Measurements from ENCODE around the gene KIAA1958. TPM values are rescaled to one million over a fixed set of nuclear protein-coding genes. Genes with fewer than 3 reads are reported as not detected.

KIAA1958 gene
- total RNA-seq, 1 experiment from 2014 or later: 28.6 TPM

DNA sequence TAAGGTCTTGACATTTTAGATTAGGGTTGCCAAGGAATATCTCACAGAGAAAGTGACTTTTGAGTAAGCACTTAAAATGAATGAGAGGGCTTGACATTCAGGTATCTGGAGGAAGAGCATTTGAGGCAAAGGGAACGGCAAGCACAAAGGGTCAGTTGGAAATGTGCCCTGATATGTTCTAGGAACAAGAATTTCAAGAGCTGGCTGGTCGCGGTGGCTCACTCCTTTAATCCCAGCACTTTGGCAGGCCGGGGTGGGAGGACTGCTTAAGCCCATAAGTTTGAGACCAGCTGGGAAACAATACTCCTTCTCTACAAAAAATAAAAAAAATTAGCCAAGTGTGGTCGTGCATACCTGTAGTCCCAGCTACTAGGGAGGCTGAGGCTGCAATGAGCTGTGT is 16.5 kb downstream of the KIAA1958 start:
- no peak for DNase-seq (ENCODE audit: low spot score)
- Histone ChIP-seq H3K27ac (ENCODE audit: low read depth, low read length, poor library complexity, severe bottlenecking) (no peak overlapping the region), H3K4me3 (ENCODE audit: low read depth, low read length, poor library complexity, severe bottlenecking) (no peak overlapping the region), H3K9me3 (ENCODE audit: low read depth, low read length, poor library complexity, severe bottlenecking) (no peaks in the 10 kb centered on the region), H3K27me3 (replicated peaks; ENCODE audit: insufficient read depth, low read depth, low read length, poor library complexity) (no peaks in the 10 kb centered on the region), H3K4me1 (ENCODE audit: insufficient read depth, low read length, poor library complexity, severe bottlenecking) (peaks cover 14% of the 10 kb centered on the region), H3K36me3 (ENCODE audit: insufficient read depth, low read length, poor library complexity, severe bottlenecking) (no peaks in the 10 kb centered on the region)
- no peak for TF ChIP-seq EZH2 (IDR thresholded peaks at IDR 0.05; ENCODE audit: borderline replicate concordance, low read depth, low read length, poor library complexity, severe bottlenecking)
- TF ChIP-seq, protein P1, sequence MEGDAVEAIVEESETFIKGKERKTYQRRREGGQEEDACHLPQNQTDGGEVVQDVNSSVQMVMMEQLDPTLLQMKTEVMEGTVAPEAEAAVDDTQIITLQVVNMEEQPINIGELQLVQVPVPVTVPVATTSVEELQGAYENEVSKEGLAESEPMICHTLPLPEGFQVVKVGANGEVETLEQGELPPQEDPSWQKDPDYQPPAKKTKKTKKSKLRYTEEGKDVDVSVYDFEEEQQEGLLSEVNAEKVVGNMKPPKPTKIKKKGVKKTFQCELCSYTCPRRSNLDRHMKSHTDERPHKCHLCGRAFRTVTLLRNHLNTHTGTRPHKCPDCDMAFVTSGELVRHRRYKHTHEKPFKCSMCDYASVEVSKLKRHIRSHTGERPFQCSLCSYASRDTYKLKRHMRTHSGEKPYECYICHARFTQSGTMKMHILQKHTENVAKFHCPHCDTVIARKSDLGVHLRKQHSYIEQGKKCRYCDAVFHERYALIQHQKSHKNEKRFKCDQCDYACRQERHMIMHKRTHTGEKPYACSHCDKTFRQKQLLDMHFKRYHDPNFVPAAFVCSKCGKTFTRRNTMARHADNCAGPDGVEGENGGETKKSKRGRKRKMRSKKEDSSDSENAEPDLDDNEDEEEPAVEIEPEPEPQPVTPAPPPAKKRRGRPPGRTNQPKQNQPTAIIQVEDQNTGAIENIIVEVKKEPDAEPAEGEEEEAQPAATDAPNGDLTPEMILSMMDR (conservative IDR thresholded peaks at IDR 0.05; ENCODE audit: low read depth, low read length): no peak
- no TSS peak for BruUV-seq (replicated peaks)
- intact Hi-C loops (cut with micrococcal nuclease; ENCODE audit: unreplicated experiment): no loop called here
- ChIA-PET POLR2A (ENCODE audit: low non-redundant PET) (no interaction called here), CTCF (no interaction called here)

DNA sequence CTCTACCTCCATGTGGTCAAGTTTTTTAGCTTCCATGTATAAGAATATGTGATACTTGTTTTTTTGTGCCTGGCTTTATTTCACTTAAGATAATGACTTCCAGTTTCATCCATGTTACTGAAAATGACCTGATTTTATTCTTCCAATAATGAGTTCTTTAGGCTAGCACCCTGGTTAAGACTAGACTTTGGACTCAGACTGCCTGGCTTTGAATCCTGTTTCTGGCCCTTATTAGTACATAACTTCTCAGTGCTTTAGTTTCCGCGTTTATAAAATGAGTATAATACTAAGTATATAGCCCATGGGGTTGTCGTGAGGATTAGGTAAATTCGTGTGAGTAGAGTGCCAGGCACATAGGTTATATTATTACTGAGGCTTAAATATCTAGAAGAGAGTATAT is 18.5 kb downstream of the KIAA1958 start:
- Histone ChIP-seq H3K9me3 (ENCODE audit: low read depth, low read length, poor library complexity, severe bottlenecking) (no peaks in the 10 kb centered on the region), H3K36me3 (ENCODE audit: insufficient read depth, low read length, poor library complexity, severe bottlenecking) (no peaks in the 10 kb centered on the region), H3K4me3 (ENCODE audit: low read depth, low read length, poor library complexity, severe bottlenecking) (no peak overlapping the region), H3K4me1 (ENCODE audit: insufficient read depth, low read length, poor library complexity, severe bottlenecking) (peaks cover 29% of the 10 kb centered on the region), H3K27ac (ENCODE audit: low read depth, low read length, poor library complexity, severe bottlenecking) (no peak overlapping the region), H3K27me3 (replicated peaks; ENCODE audit: insufficient read depth, low read depth, low read length, poor library complexity) (no peaks in the 10 kb centered on the region)
- CTCF ChIA-PET: no interaction called here
- no peak for DNase-seq (ENCODE audit: low spot score)
- no TSS peak for BruUV-seq (replicated peaks)
- intact Hi-C loops (cut with micrococcal nuclease; ENCODE audit: unreplicated experiment): no loop called here
- no peak for TF ChIP-seq EZH2 (IDR thresholded peaks at IDR 0.05; ENCODE audit: borderline replicate concordance, low read depth, low read length, poor library complexity, severe bottlenecking)
- TF ChIP-seq, protein P1 (conservative IDR thresholded peaks at IDR 0.05; ENCODE audit: low read depth, low read length): no peak
- POLR2A ChIA-PET (ENCODE audit: low non-redundant PET): no interaction called here

DNA sequence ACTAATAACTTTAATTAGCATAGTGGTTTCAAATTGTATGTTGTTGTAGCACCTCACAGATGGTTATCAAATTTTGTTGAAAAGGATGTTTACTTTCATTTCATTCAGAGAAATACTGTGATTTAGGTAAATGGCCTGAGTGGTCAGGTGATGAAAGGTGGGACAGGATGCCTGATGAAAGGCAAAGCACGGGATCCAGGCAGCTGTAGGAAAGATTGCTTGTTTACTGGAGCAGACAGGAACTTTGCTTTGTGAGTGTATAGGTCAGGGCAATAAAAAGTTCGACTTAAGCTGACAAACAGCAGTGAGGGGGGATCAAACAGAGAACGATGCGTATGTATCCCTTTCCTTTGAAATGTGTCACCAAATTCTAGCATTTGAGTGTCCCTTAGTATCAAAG is 19.0 kb downstream of the KIAA1958 start:
- ChIA-PET POLR2A (ENCODE audit: low non-redundant PET) (no interaction called here), CTCF (no interaction called here)
- TF ChIP-seq, protein P1 (conservative IDR thresholded peaks at IDR 0.05; ENCODE audit: low read depth, low read length): no peak
- no peak for TF ChIP-seq EZH2 (IDR thresholded peaks at IDR 0.05; ENCODE audit: borderline replicate concordance, low read depth, low read length, poor library complexity, severe bottlenecking)
- no peak overlapping the region for H3K27ac ChIP-seq (ENCODE audit: low read depth, low read length, poor library complexity, severe bottlenecking)
- peaks cover 32% of the 10 kb centered on the region for H3K4me1 ChIP-seq (ENCODE audit: insufficient read depth, low read length, poor library complexity, severe bottlenecking)
- H3K4me3 ChIP-seq (ENCODE audit: low read depth, low read length, poor library complexity, severe bottlenecking): no peak overlapping the region
- no peaks in the 10 kb centered on the region for H3K36me3 ChIP-seq (ENCODE audit: insufficient read depth, low read length, poor library complexity, severe bottlenecking)
- intact Hi-C loops (cut with micrococcal nuclease; ENCODE audit: unreplicated experiment): no loop called here
- DNase-seq (ENCODE audit: low spot score): no peak
- H3K27me3 ChIP-seq (replicated peaks; ENCODE audit: insufficient read depth, low read depth, low read length, poor library complexity): no peaks in the 10 kb centered on the region
- no TSS peak for BruUV-seq (replicated peaks)
- H3K9me3 ChIP-seq (ENCODE audit: low read depth, low read length, poor library complexity, severe bottlenecking): no peaks in the 10 kb centered on the region
